A549 treated with Mapracorat at 1 μM for 4 hours (cell line): Measurements from ENCODE around the gene OSMR. TPM values are rescaled to one million over a fixed set of nuclear protein-coding genes. Genes with fewer than 3 reads are reported as not detected.

Source experiments
- total RNA-seq: library from RNA; stranded (reverse); fragments of 200-300 nt; extraction: Qiagen RNA extraction; gene quantifications from 5 replicates; pipeline ENCODE4 v1.2.3, GENCODE V29; 2022

Gene OSMR
- total RNA-seq: 50.3 to 72.5 TPM (median 65.5 TPM) in 5 replicates

GRCh38 chr5:38845526-38846378 is at the start of gene OSMR:
Gene OSMR, plus strand, starts transcription at chr5:38846012. Its CDS starts 23,033 bp downstream, at chr5:38869045.

Other genes starting within 250 kb of the OSMR start
- 7.5 to 11.9 TPM (median 9.9 TPM) in 5 replicates for gene RICTOR, start 228.4 kb downstream of the OSMR start, total RNA-seq